DMS114 treated with DMSO at 0.1 percent for 48 hours (cell line): ENCODE measurements around the gene MRE11.
A peak's percentile ranks its signal among the peaks of the same experiment; 100 is the strongest.

ENCODE experiments used
- DNase-seq: peaks from one replicate; lab custom pipeline; 2025; ENCODE audit not compliant: unreplicated experiment; lab: John Stamatoyannopoulos, UW

Gene MRE11

DNA sequence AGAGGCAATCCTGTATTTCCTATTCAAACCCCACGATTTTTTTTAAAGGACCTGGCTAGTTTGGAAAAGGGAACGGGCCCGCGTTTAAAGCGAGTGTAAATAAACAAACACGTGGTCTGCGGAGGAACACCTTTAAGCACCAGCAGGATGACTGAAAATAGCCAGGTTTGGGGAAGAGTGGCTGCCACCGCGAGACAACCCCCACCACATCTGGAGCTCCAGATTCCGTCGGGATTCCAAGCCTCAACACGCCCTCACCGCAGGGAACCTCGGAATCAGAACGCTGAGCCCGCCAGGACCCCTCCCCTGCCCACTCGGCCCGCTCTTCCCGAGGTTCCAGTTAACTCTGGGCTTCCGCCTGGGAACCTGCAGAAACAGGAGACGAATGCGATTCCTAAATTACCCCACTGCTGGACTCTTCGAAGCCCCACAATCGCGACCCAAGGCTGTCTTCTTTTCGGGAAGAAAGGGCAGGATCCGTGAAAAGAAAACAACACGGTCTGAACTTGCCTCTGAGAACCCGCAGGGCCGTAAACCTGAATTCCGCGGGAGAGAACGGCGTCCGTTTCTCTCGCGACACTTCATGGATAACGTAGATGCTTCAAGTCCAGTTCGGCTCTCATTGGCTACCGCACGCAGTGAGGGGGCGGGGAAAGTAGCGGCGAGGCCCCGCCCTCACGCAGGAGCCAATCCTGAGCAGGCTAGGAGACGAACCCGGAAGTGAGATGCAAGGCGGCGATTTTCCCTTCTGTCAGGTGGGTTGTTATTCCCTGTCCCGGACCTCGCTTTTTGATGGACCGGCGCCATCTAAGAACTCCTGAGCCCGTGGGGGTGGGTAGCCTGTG, at the start of gene MRE11, which contains the start of gene ANKRD49:
Gene MRE11 (minus strand): TSS at position 564 of the 845 bp plus-strand sequence. CDS start 1,043 bp downstream, outside the sequence.
Gene ANKRD49 (plus strand): TSS at position 704 of the 845 bp plus-strand sequence. CDS start 2,710 bp downstream, outside the sequence.
- DNase-seq, result peak; percentile 85

DNA sequence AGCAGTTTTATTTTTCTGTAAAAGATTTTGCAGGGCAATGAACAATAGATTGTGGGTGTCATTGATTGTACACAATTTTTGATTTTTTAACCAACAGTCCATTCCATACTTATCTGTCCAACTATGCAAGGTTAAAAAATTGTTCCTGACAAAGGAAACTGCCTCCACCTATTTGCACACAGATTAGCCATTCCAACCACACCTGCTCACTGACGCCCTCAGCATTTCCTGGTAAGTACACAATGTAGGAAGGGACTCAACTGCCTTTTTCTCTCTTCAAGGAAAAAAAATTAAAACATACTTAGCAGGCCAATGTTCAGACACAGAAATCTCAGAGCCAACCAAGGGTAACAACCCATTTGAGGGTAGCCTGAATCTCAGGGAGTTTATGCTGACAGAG, 45.8 kb upstream of the MRE11 start:
- no peak for DNase-seq

DNA sequence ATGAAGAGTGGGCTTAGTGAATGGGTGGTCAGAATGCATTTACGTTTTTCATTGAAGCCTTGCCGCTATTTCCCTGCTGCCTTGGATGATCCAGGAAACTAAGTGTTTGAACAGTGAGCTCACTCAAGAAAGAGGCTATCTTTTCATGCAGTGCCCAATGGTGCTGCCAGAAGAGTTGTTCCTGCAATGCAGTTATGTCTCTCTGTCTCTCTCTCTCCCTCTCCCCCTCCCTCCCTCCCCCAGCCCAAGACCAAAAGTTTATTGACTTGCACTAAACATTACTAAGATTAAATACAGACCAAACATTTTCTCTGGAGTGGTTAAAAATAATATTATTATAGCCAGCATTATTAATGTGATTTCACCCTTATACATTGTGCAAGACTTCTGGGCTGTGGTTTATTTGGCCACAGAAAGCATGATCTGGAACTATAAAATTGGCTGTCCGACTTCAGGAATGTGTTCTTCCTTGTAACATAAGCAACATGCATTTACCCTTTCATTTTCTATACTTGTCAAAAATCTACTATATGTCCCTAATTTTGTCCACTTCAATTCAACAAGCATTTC, 43.5 kb upstream of the MRE11 start:
- no peak for DNase-seq

DNA sequence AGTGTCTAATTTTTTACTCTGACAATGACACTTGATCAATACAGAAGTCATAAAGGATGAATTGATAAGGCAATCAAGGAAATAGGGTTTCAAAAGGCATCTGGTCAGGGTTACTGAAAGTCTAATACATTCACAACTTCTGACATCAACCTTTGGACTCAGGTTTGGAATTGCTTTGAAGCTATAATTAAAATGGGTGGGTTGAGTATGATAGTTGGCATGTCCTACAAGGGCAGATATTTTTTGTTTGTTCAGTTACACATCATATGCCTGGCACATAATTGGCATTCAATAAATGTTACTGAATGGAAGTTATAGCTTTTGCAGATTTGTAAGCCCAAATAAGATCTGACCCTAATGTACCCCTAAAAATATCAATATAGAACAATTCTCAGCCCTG, 42.7 kb upstream of the MRE11 start:
- no peak for DNase-seq

DNA sequence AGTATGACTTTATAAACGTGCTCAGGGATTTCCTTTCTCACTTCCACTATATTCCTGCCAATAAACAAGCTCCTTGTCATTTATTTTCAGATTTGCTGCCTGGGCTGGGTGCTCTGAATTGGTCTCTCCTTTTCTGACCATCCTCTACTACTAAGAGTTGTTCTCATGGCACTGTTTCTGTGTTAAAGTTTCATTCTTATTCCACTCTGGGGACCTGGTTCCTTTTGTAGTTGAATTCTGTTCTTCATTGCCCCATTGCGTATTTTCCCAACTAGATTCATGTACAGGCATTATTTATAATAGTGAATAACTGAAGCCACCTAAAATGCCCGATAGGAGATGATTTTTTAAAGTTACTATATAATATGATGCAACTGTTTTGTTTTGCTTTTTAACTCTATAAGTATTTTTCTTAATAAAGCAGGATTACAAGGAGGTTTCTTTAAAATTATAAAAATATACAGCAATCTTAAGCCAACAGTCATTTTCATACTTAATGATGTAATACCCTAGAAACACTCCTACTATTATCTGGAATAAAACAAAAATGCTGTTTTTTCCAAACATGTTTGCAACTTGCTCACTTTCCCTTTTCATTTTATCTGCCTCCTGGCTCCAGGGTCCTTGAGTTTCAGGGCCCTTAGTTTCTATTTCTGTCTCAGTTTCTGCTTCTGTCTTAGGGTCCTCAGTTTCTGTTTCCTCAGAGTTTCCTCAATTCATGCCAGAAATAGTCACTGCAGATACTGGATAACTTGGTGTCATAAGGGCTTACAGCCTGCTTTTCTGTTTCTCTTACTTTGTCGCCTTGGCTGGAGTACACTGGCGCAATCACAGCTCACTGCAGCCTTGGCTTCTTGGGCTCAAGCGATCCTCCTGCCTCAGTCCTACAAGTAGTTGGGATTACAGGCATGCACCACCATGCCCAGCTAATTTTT, 40.3 kb upstream of the MRE11 start:
- no peak for DNase-seq

DNA sequence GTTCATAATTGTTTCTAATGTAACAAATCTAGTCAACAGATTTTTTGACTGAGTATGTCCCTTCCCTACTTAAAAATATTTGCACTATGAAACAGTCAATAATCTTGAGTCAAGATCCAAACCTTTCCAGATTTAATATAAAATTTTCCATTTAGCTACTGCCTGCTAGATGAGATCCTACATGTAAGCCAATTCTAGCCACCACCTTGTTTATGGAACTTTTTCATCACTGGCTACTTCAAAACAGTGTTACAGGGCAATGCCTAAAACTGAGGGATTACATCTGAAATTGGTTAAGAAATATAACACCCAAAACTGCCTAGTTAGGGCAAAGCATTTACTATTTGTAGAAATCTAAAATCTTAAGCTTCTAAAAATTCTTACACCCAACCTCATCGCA, 39.6 kb upstream of the MRE11 start:
- no peak for DNase-seq

DNA sequence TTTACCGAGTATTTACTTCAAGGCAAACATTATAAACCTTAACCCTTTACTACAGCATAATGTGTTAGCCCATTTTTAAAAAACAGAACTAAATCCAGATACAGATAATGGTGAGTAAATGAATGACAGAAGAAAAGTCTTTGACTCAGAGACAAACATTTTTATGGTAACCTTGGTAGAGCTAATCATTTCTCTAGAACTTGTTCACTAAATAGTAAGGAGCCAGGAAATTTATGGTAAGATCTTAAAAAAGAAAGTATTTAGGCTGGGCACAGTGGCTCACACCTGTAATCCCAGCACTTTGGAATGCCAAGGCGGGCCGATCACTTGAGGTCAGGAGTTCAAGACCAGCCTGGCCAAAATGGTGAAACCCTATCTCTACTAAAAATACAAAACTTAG, 38.6 kb upstream of the MRE11 start:
- DNase-seq, result no peak

DNA sequence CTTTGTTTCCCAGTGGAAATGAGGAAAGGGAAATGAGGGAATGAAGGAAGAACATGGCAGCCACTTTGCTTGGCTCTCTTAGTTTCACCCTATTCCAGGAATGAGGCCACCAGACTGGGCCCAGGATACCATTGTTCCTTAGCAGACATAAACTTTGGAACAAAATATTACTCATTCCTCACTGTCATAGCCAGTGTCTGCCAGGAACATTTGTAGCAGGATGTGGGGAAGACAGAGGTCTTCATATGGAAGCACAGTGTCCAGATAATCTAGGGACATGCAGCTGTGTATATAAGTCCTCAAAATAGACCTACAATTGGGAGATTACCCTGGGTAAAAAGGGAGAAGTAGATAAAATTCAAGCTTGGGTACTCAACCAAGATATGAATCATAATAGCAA, 34.9 kb upstream of the MRE11 start:
- no peak for DNase-seq

DNA sequence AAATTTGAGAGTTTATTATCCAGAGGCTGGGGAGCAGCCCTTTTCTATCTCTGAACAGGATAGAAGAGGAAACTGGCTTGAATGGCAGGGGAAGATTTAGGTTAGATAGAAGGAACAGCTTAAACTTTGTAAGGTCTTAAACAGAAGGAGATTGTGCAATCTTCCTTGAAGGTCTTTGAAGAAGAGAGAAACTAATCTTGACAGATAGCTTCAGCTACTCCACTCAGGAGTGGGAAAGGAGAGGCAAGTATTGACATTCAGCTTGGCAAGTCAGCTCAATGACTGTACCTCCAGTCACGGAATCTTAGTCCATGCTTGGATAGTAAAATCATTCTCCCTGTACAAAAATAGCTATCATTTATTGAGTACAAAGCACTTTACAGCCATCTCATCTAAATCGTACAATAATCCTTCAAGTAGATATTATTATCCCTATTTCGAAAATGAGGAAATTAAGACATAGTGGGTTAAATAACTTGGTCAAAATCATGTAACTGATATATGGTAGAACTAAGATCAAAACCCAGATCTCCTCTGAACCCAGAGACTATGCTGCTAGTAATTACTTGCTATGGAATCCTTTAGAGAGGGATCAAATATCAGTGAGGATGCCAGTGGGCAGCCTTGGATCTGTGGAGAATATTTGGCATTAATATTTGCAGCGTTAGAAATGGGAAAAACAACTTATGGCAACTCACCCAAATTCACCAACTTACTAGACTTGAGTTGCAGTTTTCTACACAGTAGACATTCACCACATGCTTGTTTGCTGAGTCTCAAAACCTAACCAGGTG, 33.2 kb upstream of the MRE11 start:
- no peak for DNase-seq

DNA sequence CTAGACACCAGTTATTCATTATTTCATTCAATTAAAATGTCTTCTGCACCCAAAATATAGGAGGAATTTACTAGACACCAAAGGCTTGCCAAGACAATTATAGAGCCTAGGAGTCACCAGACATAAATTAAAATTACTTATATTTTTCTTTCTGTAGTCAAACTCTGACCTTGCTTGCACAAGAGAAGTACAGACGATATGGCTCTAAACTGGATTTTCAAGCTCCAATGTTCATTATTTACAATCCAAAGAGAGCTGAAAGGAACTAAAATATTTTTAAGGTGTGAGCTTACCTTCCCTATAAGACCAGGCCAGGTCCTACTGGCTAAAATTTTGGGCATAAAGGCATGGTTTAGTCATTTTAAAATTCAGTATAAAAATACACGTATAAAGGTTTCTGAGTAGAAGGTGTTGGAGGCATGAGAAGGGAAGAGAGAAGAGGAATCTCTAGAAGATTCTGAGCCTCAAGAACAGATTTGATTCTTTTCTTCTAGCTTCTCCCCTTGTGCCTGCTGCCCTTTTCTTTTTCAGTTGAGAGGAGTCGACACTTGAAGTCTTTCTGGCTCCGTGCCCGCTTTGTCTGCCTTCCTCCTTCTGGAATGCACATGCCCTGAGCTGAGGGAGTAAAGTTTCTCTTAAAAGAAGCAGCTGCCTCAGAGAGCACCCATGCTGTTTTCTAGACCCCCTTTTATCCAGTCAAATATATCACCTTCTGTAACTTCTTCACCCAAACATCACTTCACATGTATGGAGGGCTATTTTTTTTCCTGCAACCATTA, 32.1 kb upstream of the MRE11 start:
- no peak for DNase-seq

DNA sequence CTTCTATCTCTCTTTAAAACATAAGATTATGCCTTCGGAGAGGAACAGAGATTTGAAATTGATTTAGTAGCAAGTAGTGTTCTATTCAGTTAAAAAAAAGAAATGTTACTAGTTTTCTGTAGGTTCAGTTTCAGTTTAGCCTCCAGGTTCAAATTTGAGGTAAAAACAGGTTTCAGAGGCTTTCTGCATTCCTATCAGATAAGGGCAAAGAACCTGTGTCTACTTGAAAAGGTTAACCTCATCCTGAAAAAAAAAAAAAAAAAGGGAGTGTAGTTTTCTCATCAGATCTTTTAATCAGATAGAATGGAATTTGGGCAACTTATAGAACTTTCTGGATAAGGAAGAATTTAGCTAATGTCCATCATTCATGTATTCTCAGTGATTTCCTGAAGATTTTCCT, 30.7 kb upstream of the MRE11 start:
- DNase-seq, result no peak

DNA sequence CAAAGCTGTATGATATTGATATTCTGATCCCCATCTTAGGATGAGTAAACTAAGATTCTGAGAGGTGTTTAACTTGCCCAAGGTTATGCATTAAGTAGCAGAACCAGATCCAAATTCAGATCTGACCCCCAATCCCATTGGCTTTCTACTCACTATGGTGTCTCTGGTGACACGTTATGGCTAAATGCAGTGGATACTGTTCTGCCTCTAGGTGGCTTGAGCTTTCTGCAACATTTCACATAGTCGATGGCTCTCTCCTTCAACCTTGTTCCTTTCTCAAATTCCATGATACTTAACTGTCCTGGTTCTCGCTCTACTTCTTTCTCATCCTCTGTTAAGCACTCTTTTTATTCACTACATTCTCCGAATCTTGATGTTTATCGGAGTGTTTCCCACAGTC, 28.0 kb upstream of the MRE11 start:
- no peak for DNase-seq

DNA sequence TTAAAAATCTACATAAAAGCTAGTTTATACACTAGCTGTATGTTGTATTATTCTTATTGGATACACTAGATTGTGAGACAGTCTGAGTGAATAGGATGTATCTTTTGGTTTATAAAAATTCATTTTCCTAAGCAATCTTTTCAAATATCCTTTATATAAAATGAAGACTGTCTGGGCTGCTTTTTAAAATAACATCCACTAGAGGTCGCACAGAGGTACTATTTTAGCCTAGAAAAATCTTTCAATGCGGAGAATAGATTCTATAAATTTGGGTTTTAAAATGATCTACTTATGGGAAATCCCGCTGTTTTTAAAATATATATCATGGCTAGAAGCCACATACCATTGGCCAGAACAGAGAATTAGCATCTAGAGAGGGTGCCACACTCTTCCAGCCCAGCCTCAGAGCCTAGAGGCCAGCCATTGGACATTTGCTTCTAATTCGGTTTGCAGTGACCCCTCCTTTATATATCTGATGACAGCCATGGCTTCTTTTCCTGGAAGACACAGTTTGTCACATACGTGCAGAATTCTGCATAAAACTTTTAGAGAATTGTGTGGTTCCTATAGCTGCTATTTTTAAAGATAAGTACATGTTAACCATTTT, 25.9 kb upstream of the MRE11 start:
- DNase-seq, result peak; percentile 31

DNA sequence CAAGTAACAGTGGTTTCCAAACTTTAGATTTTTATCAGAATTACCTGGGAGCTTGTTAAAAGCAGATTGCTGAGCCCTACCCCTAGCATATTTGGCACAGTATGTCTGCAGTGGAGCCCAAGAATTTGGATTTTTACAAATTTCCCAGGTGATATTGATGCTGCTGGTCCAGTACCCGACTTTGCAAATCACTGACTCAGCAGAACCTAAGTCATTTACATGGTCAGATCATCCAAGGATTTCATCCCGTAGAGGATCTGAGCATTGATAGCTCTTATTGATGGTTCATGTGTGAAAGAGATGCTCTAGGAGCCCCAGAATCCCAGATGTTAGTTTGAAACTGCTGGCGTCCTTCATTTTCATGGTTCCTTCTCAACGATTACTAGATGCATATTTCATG, 24.7 kb upstream of the MRE11 start:
- no peak for DNase-seq

DNA sequence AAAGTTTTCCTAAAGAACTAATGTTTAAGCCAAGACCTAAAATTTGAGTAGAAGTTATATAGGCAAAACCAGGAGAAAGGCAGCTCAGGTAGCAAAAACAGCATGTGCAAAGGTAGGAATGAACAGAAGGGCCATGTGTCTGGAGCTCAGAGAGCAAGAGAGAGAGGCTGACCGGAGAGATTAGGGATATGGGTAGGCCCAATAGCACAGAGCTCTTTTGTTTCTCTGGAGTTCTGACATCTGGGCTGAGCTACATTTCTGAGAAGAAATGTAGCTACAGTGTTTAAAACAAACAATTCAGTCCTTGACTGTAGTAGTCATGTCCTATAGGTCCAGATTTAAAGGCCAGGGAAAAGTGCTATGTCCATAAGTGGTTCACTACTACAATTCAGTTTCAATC, 23.1 kb upstream of the MRE11 start:
- DNase-seq, result no peak

DNA sequence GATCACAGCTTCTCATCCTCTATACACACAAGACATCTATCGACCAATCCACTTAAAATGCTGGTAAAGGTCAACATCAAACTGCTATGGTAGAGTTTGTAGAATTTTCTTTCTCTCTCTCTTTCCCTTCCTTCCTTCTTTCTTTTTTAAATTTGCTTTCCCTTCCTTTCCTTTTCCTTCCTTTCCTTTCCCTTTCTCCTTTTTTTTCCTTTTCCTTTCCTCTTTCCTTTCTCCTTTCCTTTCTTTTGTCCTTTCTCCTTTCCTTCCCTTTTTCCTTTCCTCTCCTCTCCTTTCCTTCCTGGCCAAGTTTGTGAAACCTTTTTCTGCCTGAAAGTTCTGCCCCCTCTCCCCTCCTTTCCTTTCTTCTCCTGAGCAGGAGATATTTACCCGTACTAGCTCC, 21.8 kb upstream of the MRE11 start:
- DNase-seq, result no peak

DNA sequence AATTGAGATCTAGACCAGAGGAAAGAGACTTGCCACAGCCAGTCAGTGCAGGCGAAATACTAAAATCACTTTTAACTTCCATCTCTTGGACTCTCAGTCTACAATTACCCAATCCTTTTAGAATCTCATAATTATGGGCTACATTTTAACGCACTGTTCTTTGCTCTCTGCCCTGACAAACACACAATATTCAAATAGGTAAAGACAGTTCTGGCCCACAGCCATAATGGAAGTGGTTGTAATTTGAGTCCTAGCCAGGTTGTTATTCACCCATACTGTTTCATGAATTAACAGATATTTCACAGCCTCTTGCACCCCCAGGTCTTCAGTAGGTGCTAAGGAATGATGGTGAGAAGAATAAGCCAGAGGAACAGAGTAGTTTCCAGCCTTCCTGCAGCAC, 19.4 kb upstream of the MRE11 start:
- DNase-seq, result no peak

DNA sequence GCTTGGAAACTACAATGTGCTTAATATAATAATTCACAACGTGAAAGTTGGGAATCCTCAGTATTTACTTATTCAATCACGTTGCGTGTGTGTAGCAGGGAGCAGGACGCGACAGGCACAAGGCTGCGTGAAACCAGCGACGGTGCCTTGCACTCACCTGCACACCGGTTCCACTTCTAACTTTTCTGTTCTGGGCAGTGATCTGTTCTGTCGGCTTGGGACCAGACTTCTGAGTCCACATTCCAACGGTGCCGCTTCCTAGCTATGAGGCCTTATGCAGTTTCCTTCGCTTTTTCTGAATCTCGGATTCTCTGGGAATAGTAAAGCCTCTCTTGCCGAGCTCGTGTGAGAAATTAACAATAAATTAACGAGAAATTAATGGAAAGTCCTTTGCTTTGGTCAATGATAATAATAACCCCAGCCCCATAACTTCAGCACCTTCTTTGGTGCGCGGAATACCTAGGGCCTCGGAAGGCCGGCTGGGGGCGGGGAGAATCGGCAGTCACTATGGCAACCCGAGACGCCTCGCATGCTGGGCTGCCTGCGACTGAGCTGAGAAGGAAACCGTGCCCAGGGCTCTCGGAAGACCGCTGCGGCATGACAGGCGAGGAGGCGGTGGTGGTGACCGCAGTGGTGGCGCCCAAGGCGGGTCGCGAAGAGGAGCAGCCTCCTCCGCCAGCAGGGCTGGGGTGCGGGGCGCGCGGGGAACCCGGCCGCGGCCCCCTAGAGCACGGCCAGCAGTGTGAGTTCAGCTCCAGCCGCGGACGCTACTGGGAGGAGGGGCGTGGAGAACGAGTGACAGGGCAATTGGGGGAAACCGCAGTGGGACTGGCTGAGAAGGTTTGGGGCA, 18.5 kb upstream of the MRE11 start, which contains the start of gene C11orf97:
Gene C11orf97 (plus strand): TSS at position 530 of the 850 bp plus-strand sequence. CDS start 68 bp downstream, at position 598.
- peak; percentile 8 for DNase-seq
